Fibroblast of pulmonary artery (primary cell): ENCODE results near the gene GRAMD2B.
"Not testable (repeated sequence)": the region's sequence is repeated elsewhere in the genome, so short reads cannot be mapped to it uniquely, and the experiment has no call there.

Experiments
- DNase-seq: peaks from one replicate; pipeline ENCODE4 v3.0.0-alpha.2; 2010; ENCODE audit warnings: low read depth
- H3K4me3 ChIP-seq: replicated peaks from 2 replicates; pipeline ENCODE4 v1.5.1; 2011; ENCODE audit warnings: low read depth, mild to moderate bottlenecking, control low read depth, low read length, moderate library complexity
- CTCF ChIP-seq: IDR thresholded peaks from 2 replicates; pipeline ENCODE4 v1.5.1; 2011; ENCODE audit warnings: mild to moderate bottlenecking, control low read depth, low read length, inconsistent platforms; ENCODE audit errors: missing control alignments

Gene GRAMD2B, protein sequence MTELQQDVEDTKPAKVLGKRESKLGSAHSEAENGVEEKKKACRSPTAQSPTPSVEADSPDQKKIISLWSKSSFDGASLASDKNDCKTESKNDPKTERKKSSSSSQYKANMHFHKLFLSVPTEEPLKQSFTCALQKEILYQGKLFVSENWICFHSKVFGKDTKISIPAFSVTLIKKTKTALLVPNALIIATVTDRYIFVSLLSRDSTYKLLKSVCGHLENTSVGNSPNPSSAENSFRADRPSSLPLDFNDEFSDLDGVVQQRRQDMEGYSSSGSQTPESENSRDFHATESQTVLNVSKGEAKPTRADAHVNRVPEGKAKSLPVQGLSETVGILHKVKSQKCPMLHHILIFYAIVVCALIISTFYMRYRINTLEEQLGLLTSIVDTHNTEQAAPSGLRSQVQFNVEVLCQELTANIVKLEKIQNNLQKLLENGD

DNA sequence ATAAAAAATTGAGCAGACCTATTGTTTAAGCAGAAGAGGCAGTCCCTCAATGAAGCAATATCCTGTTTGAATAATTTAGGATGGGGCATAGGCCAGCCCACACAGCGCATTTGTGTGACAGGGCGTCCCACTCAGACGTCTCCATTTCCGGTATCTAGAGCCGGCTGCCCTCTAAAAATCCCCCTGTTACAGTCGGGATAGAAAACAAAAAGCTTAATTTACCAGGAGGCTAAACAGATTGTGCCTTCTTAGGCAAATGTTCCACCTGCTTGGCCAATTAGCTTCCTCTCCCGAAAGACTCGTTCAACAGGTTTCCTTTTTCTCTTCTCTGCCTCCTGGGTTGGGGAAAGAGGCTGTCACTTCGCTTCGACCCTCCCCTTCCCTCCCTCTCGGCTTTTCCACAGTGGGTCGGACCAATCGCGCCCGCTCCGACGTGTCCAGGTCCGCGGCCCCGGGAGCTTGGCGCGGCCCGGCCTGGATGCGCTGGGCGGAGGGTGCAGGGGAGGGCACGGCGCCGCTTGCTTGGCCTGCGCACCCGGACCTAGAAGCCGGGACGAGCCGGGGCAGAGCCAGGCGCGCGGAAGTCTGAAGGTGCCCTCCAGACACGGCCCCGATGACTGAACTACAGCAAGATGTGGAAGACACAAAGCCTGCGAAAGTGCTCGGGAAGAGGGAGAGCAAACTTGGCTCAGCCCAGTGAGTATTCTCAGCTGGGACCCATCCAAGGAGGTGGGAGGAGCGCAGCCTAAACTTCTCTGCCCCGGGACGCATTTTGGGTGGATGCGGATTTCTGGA, at the start of gene GRAMD2B:
TSS of gene GRAMD2B (plus strand) at position 416 of the 795 bp plus-strand sequence. CDS start at position 614, 198 bp downstream.
- H3K4me3 ChIP-seq: peak within 1 kb of the TSS; percentile 69
- no peak for TF ChIP-seq CTCF
- peak; percentile 88 for DNase-seq

DNA sequence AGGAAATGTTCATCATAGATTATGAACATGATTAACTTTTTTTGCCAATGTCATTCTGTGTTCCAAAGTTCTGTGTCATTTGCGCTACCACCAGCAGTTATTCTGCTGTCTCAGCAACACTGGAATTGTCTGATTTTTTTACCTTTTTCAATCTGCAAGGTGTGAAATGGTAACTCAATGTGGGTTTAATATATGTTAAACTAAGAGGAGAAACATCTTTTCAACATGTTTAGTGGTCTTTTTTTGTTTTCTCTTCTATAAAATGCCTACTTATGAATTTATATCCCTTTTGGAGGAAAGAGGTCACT, 49.1 kb upstream of the GRAMD2B start:
- H3K4me3 ChIP-seq: no peak overlapping the region
- DNase-seq: no peak
- TF ChIP-seq CTCF: no peak

DNA sequence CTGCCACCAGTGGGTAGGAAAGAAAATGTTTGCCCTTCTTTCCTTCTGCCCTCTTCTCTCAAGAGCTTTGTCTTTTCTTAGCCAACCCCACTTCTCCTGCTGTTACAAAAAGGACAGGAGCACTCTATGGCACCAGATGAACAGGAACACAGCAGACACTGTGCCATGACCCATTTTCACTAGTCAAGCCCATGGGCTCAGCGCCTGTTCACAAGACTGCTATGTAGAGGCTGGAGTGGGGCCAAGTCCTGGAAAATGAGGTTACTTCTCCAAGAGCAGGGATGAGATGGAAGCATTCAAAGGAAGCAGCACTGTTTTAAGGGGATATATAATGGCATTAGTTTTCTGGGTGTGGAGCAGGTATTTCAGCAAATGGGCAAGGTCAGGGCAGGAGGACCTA, 46.8 kb upstream of the GRAMD2B start:
- no peak for DNase-seq
- no peak for TF ChIP-seq CTCF
- H3K4me3 ChIP-seq: no peak overlapping the region

DNA sequence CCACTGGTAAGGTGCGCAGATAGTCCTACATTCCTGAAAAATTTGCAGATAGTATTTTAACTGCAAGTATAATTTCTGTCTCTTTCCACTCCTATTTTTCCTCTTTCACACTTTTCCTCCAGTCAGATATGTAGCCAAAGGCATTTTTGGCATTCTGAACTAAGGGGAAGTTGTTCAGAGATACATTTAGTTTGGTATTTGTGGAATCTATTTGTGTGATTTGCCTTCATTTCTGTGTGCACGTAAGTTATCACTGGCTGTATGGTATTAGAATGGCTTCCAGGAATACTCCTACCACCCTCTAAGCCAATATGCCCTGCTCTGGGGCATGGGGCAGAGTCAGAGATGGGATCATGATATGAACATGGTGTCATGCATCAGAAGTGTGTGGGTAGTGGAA, 45.8 kb upstream of the GRAMD2B start:
- no peak for TF ChIP-seq CTCF
- DNase-seq: peak; percentile 42
- H3K4me3 ChIP-seq: no peak overlapping the region

- not testable (repeated sequence) for DNase-seq, H3K4me3 ChIP-seq
Observed at GRCh38 chr5:126380316-126380715, 42.9 kb upstream of the GRAMD2B start.

GRCh38 chr5:126383246-126383645, 40.0 kb upstream of the GRAMD2B start:
- no peak overlapping the region for H3K4me3 ChIP-seq
- no peak for TF ChIP-seq CTCF
- DNase-seq: no peak

GRCh38 chr5:126383776-126384175, 39.4 kb upstream of the GRAMD2B start:
- no peak for TF ChIP-seq CTCF
- DNase-seq: no peak
- H3K4me3 ChIP-seq: no peak overlapping the region
